GM23248 (cell line): ENCODE results near the gene CLDN10.

Experiments used
- EZH2 ChIP-seq: fragments of 200-600 bp; sonication (generic); IDR thresholded peaks from 2 replicates; pipeline ENCODE4 v1.6.1; 2018; ENCODE audit warnings: antibody characterized with exemption, mild to moderate bottlenecking; ENCODE audit not compliant: insufficient read depth, poor library complexity, severe bottlenecking
- EZH2phosphoT487 ChIP-seq: fragments of 200-600 bp; sonication (generic); IDR thresholded peaks from 2 replicates; pipeline ENCODE4 v1.6.1; 2018; ENCODE audit warnings: antibody characterized with exemption, moderate library complexity, mild to moderate bottlenecking, low read depth; ENCODE audit not compliant: insufficient read depth

DNA sequence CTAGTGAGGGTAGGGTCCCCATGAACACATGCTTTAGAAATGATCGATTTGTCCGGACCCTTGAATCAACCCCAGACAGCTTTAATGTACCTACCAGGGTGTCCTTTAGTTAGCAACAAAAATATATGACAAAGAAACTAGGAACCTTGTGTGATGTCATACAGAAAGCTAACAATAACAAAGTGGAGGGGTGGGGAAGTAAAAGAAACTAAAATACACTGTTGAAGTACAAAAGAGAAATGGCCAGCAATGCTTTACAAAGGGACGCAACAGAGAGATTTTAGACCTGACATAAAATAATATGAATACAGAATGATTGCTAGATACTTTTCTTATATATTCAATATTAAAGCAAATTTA lies 52.0 kb downstream of the CLDN10 start:
- TF ChIP-seq EZH2 (no peak), EZH2phosphoT487 (no peak)
